ENCODE data around the gene KLC1.

DNA sequence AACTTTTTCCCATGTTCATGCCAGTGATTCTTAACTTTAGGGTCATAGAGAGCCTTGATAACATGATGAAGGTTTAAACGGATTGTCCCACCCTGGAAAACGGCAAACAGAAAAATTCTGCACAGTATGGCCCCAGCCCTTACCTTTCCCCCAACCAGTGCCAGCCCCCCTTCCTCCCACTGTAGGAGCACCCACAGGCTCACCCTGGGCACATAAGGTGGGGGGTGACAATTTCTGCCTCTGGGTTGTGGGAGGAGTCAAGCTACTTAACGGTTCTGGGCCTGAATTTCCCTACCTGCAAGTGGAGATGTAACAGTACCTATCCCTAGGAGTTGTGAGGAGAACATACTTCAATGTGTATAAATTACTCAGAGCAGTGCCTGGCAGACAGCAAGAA lies 68.2 kb downstream of the KLC1 start:
- TF ChIP-seq CTCF (IDR thresholded peaks at IDR 0.05; ENCODE audit: insufficient read depth, low read depth, low read length) (no peak), EZH2 (IDR thresholded peaks at IDR 0.05; ENCODE audit: insufficient read depth, low read length) (no peak)
